IPS-20b (cell line): Measurements from ENCODE around the gene SH3RF1.

Source experiments
- H3K27ac ChIP-seq: one replicate; pipeline ENCODE4 v1.5.1; 2013; ENCODE audit warnings: low read length
- H3K27me3 ChIP-seq: 2 replicates; pipeline ENCODE4 v1.6.1; 2013; ENCODE audit warnings: mild to moderate bottlenecking, low read length, inconsistent platforms; ENCODE audit not compliant: insufficient read depth
- H3K36me3 ChIP-seq: 2 replicates; pipeline ENCODE4 v1.6.1; 2013; ENCODE audit warnings: low read depth, mild to moderate bottlenecking, inconsistent platforms, low read length, moderate library complexity; ENCODE audit not compliant: insufficient read depth
- H3K4me1 ChIP-seq: 2 replicates; pipeline ENCODE4 v1.6.1; 2013; ENCODE audit warnings: mild to moderate bottlenecking, control low read depth, inconsistent platforms, low read length, moderate library complexity; ENCODE audit not compliant: insufficient read depth
- H3K4me3 ChIP-seq: 2 replicates; pipeline ENCODE4 v1.5.1; 2013; ENCODE audit warnings: mild to moderate bottlenecking, low read length, inconsistent platforms
- H3K9ac ChIP-seq: 2 replicates; pipeline ENCODE4 v1.6.1; 2013; ENCODE audit warnings: low read depth, mild to moderate bottlenecking, inconsistent platforms, low read length, moderate library complexity
- H3K9me3 ChIP-seq: 2 replicates; pipeline ENCODE4 v1.6.1; 2013; ENCODE audit warnings: mild to moderate bottlenecking, low read depth, low read length, inconsistent platforms; ENCODE audit not compliant: insufficient read depth

The SH3RF1 gene

DNA sequence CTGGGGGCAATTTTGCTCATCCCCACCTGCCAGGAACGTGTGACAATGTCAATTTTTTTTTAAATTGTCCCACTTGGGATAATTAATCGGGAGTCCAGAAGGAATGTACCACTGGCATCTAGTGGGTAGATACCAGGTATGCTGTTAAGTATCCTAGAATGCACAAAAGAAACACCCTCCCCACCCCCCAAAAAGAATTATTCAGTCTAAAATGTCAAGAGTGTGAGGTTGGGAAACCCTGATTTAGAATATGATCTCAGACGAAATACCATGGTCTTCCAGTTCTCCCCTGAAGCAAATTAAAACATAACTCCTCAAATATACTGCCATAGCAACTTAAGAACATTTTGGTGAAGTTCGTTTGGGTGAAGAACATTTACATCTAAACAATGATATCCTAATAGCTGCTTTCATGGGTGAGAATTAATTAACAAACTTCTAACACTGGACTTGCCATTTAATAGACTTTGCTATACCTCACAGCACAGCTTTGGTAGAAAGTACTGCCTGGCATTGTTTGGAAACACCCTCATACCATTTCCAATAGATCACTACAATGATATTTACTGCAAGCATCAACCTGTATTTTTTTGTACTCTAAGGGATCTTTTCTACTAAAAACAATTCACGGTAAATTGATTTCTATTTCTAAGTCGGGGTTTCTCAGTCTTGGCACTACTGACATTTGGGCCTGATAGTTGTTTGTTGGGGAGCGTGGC is 36.5 kb downstream of the SH3RF1 start:
- Histone ChIP-seq H3K27ac (no peak overlapping the region), H3K27me3 (no peaks in the 10 kb centered on the region), H3K4me1 (peaks cover 11% of the 10 kb centered on the region; the same call in 1 of the 2 replicates), H3K9ac (no peak overlapping the region), H3K36me3 (no peaks in the 10 kb centered on the region), H3K9me3 (no peaks in the 10 kb centered on the region), H3K4me3 (no peak overlapping the region)

DNA sequence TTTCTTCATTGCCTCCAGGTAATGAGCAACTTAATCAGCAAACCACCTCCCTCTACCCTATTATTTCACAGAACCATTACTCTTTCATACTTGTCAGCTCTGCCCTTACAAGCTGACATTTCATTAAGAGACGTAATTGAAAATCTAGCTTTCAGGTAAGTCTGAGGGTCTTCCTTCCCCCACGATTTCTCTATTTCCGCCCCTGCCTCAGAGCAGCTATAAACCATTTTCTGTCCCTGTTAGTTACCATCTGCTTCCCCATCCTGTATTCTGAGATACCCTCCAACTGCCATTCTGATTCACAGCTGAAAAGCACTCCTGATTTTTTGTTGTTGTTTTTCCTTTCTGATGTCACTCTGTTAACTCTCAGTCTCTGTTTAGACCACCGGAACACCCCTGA is 37.1 kb downstream of the SH3RF1 start:
- no peak overlapping the region for H3K9ac ChIP-seq
- no peaks in the 10 kb centered on the region for H3K27me3 ChIP-seq
- no peak overlapping the region for H3K4me3 ChIP-seq
- no peaks in the 10 kb centered on the region for H3K36me3 ChIP-seq
- no peak overlapping the region for H3K27ac ChIP-seq
- H3K9me3 ChIP-seq, result no peaks in the 10 kb centered on the region
- peaks cover 11% of the 10 kb centered on the region; the same call in 1 of the 2 replicates for H3K4me1 ChIP-seq

DNA sequence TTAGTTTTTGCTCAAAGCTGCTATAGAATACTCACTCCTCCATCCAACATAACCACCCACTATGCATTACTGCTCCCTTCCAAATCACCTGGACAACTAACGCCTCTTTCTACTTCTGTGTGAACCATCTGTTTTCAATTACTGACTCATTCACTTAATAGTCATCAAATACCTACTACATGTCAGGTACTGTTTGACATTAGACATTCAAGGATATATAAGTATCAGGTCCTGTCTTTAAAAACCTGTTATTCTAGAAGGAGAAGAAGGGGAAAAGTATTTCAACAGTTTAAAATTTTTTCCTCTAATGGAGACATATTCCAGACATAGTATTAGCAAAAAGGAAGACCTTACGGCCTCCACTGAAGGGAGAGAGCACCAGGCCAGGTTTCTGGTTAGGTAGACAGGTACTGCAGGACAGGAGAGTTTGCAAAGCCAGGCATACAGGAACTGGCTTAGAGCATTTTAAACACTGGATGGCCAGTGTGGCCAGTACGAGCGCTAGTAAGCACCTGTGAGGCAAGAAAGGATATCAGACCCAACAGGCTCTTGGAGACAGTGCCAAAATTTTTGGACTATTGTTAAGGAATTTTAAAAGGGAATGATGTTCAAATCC is 39.0 kb downstream of the SH3RF1 start:
- H3K27me3 ChIP-seq, result no peaks in the 10 kb centered on the region
- H3K4me1 ChIP-seq, result peaks cover 11% of the 10 kb centered on the region; the same call in 1 of the 2 replicates
- H3K9me3 ChIP-seq, result no peaks in the 10 kb centered on the region
- H3K27ac ChIP-seq, result no peak overlapping the region
- no peaks in the 10 kb centered on the region for H3K36me3 ChIP-seq
- H3K4me3 ChIP-seq, result no peak overlapping the region
- no peak overlapping the region for H3K9ac ChIP-seq

DNA sequence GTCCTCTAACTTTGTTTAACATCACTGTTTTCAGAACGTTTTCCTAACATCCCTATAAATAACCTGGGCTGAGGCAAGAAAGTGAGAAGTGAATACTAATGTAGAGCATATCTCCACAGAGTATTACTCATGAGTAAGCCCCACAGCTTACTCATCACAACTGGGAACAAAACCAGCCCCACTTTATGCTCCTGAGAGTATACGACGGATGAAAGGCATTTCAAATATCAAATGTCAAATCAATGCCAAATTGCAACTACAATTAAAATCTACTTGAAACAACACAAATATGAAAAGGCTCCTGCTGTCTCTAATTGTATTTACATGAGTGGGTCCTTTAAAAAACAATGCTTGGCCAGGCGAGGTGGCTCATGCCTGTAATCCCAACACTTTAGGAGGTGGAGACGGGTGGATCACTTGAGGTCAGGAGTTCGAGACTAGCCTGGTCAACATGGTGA is 41.2 kb downstream of the SH3RF1 start:
- Histone ChIP-seq H3K36me3 (no peaks in the 10 kb centered on the region), H3K4me1 (0 out of 2 replicates have a peak, but pooled peaks cover 3% of the 10 kb centered on the region), H3K4me3 (no peak overlapping the region), H3K27me3 (no peaks in the 10 kb centered on the region), H3K9me3 (no peaks in the 10 kb centered on the region), H3K9ac (no peak overlapping the region), H3K27ac (no peak overlapping the region)

DNA sequence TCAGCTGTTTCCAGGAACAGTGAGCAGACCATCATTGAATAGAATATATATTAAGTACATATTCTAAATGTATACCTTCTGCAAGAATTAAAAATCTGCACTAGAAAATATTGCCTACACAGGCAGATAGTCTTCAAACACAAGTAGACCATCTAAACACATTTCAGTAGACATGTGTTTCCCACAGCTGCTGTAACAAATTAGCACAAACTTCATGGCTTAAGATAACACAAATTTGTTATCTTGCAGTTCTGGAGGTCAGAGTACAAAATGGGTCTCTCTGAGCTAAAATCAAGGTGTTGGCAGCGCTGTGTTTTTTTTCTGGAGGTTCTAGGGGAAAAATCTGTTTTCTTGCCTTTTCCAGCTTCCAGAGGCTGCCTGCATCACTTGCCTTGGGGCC is 42.7 kb downstream of the SH3RF1 start:
- no peaks in the 10 kb centered on the region for H3K36me3 ChIP-seq
- H3K9ac ChIP-seq, result no peak overlapping the region
- no peaks in the 10 kb centered on the region for H3K27me3 ChIP-seq
- H3K27ac ChIP-seq, result no peak overlapping the region
- no peaks in the 10 kb centered on the region for H3K4me1 ChIP-seq
- no peak overlapping the region for H3K4me3 ChIP-seq
- H3K9me3 ChIP-seq, result no peaks in the 10 kb centered on the region

DNA sequence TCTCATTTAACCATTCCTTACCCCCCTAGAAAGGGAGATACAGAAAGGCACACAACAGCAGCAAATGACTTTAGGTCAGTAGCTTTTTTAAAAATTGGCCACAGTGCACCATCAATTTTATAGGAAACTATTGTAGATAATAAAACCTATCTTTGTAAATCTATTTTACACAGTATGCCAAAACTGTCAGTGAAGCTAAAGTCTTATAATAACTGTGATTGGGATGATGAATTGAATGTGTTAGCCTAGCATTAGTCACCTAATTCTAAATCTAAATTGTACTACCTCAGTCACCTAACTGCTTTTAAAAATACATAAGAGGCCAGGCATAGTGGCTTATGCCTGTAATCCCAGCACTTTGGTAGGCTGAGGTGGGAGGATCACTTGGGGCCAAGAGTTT is 44.2 kb downstream of the SH3RF1 start:
- H3K27ac ChIP-seq, result no peak overlapping the region
- H3K4me1 ChIP-seq, result no peaks in the 10 kb centered on the region

DNA sequence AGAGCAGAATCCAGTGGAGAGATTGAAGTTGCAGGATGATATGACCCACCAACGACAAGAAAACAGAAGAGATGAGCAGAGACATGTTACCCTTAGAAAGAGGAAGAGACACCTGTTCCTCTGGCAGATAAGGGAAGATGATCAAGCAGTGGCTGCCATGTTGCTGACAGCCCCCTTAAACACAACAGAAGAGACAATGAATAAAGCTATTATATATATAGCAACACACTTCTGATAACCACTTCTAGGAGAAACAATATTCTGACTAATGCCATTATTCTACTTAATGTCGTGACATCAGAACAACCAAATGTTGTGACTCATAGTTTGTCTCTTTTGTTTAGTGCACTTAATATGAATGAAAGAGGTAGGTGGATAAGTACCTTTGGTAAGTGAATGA is 44.9 kb downstream of the SH3RF1 start:
- H3K4me1 ChIP-seq, result no peaks in the 10 kb centered on the region
- no peaks in the 10 kb centered on the region for H3K27me3 ChIP-seq
- no peaks in the 10 kb centered on the region for H3K9me3 ChIP-seq
- no peak overlapping the region for H3K27ac ChIP-seq
- H3K36me3 ChIP-seq, result no peaks in the 10 kb centered on the region
- no peak overlapping the region for H3K4me3 ChIP-seq
- H3K9ac ChIP-seq, result no peak overlapping the region

More for the DNA sequence above, 44.2 kb downstream of the SH3RF1 start:
- Histone ChIP-seq H3K9ac (no peak overlapping the region), H3K4me3 (no peak overlapping the region), H3K27me3 (no peaks in the 10 kb centered on the region), H3K36me3 (no peaks in the 10 kb centered on the region), H3K9me3 (no peaks in the 10 kb centered on the region)

DNA sequence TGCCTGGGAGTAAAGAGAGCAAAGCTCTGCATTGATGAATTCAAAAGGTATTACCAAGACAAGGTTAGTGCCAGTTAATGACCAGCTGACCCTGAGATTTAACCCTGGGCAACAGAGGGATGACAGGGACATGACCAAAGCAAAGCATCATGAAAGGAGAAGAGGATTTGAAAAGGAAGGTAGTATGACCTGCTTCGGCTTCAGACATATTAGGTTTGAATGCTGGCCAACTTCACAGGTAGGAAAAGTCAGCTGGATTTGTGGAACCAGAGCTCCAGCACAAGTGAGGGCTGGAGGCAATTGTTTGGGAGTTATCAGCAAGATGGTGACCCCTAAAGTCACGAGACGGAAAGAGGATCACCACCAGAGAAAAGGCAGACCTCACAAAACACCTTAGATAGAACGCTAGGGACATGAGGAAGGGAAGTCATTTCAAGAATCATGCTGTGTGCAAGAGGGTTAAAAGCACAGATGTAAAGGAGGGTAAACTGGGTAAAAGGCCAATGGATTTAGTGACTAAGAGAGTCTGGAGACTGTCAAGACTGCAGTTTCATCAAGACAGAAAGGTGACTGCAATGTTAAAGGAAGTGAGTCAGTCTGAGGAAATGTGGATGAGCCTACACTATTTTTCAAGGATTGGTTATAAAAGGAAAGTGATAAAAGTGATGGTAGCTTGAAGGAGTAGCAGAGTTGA is 45.6 kb downstream of the SH3RF1 start:
- H3K4me1 ChIP-seq, result no peaks in the 10 kb centered on the region
- no peak overlapping the region for H3K27ac ChIP-seq
- H3K4me3 ChIP-seq, result no peak overlapping the region
- H3K27me3 ChIP-seq, result no peaks in the 10 kb centered on the region
- H3K9ac ChIP-seq, result no peak overlapping the region
- no peaks in the 10 kb centered on the region for H3K36me3 ChIP-seq
- H3K9me3 ChIP-seq, result no peaks in the 10 kb centered on the region

DNA sequence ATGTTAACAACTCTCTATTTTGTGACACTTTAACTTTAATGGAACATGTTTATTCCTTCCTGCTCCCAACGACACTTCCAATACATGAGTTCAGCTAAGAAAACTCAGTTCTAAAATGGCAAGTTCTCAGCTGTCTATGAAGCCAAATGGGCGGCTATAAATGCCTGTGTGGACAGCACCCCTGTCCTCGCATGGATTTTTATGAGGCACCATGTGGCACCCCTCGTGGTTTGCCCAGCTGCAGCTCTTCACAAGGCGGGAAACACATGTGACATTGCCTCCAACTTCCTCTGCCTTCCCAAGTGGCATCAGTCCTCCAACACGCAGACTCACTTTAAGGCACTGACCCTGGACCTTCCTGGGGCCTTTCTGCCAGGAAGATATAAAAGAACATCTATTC is 48.0 kb downstream of the SH3RF1 start:
- Histone ChIP-seq H3K9me3 (no peaks in the 10 kb centered on the region), H3K36me3 (no peaks in the 10 kb centered on the region), H3K27ac (no peak overlapping the region), H3K4me3 (no peak overlapping the region), H3K4me1 (no peaks in the 10 kb centered on the region), H3K27me3 (no peaks in the 10 kb centered on the region), H3K9ac (no peak overlapping the region)

DNA sequence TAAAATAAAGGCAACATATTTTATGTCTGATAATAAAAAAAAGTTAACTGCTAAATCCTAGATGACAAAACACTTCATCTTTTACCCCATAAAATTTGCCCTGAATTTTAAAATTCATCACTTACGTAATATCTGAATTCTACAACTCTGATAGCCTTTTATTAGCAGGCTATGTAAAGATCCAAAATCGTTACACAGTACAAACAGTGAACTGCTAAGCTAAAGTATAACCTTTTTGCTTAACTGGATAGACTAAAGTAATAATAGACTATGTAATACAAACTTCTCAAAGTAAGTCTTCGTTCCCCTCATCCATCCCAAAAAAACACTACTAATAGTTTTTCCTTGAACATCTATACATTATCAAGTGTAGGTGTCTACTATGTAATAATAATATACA is 49.1 kb downstream of the SH3RF1 start:
- no peaks in the 10 kb centered on the region for H3K9me3 ChIP-seq
- no peaks in the 10 kb centered on the region for H3K36me3 ChIP-seq
- H3K4me3 ChIP-seq, result no peak overlapping the region
- no peaks in the 10 kb centered on the region for H3K4me1 ChIP-seq
- no peak overlapping the region for H3K27ac ChIP-seq
- no peaks in the 10 kb centered on the region for H3K27me3 ChIP-seq
- no peak overlapping the region for H3K9ac ChIP-seq

DNA sequence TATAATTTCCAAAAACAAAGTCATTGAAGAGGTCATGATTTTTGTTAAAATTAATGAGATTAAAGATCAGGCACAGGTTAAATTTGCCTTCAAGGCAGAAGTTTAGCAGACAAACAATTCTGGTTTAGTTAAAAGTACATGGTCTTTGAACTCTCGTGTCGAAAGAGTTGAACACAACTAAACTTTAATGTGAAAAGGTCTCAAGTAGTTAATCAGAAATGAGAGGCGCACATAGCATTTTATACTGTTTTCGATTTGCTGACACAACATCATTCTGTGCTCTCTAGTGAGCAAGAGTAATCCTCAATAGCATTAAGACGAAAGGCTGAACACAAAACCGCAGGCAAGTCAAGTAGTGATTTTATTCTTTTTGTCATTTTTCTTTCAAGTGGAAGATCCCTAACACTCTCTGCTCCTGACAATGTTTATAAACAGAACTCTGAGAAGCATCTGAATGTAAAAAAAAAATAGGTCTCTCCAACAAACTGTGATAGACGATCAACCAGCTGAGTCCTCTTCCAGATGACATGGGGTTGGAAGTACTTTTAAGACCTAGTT is 49.8 kb downstream of the SH3RF1 start:
- H3K4me3 ChIP-seq, result no peak overlapping the region
- H3K36me3 ChIP-seq, result no peaks in the 10 kb centered on the region
- H3K27ac ChIP-seq, result no peak overlapping the region
- H3K4me1 ChIP-seq, result no peaks in the 10 kb centered on the region
- H3K27me3 ChIP-seq, result no peaks in the 10 kb centered on the region
- no peaks in the 10 kb centered on the region for H3K9me3 ChIP-seq
- no peak overlapping the region for H3K9ac ChIP-seq
